T-cell (primary cell): ENCODE results near the gene CLASP1. TPM values are rescaled to one million over a fixed set of nuclear protein-coding genes. Genes with fewer than 3 reads are reported as not detected.

Source experiments
- ATAC-seq, 4 experiments: fragments of 200-7000 bp in 3 of 4; fragments of 150-1000 bp in 1 of 4; cut with Tn5 transposase; replicated peaks in 1 of 4; 1 replicate in 3 of 4; 2 replicates in 1 of 4; pipeline ENCODE4 v1.10.0; 2021; ENCODE audit warnings: moderate library complexity in 3 of 4, mild to moderate bottlenecking in 2 of 4, moderate number of reproducible peaks in 1 of 4
- CTCF ChIA-PET, 2 donors: fragments of 300-600 bp; sonication (Branson Sonifier 250); formaldehyde crosslinking; loops; one replicate each; lab custom pipeline; 2022; ENCODE audit warnings: antibody characterized with exemption in 2 of 2; lab: Charles Lee
- POLR2A ChIA-PET, 2 donors: fragments of 300-600 bp; sonication (Branson Sonifier 250); formaldehyde crosslinking; loops; one replicate each; lab custom pipeline; 2022; ENCODE audit warnings: antibody characterized with exemption in 2 of 2; lab: Charles Lee
- DNase-seq, 35 experiments: peaks; one replicate each; pipeline versions ENCODE4 v3.0.0 to v3.0.0-alpha.2; 2013 to 2023
- H3K27ac ChIP-seq: one replicate; pipeline ENCODE4 v1.5.1; 2013; ENCODE audit warnings: low read length
- H3K27me3 ChIP-seq, 2 experiments: replicated peaks in 1 of 2; 1 replicate in 1 of 2; 2 replicates in 1 of 2; pipeline versions ENCODE4 v1.6.1 to v1.7.0; 2013; ENCODE audit warnings: low read length in 1 of 2, mixed read lengths in 1 of 2; ENCODE audit not compliant: control insufficient read depth in 2 of 2, insufficient read depth in 2 of 2; ENCODE audit errors: extremely low read depth in 1 of 2
- H3K36me3 ChIP-seq, 2 donors: 1 replicate in 1 of 2; 2 replicates in 1 of 2; pipeline versions ENCODE4 v1.6.1 to v1.7.0; 2013; ENCODE audit warnings: low read length in 1 of 2; ENCODE audit not compliant: control insufficient read depth in 2 of 2, insufficient read depth in 1 of 2; ENCODE audit errors: extremely low read depth in 1 of 2
- H3K4me1 ChIP-seq, 2 experiments: 1 replicate in 1 of 2; 2 replicates in 1 of 2; pipeline versions ENCODE4 v1.6.1 to v1.7.0; 2013; ENCODE audit warnings: low read length in 2 of 2, mixed read lengths in 1 of 2; ENCODE audit not compliant: insufficient read depth in 2 of 2, control insufficient read depth in 1 of 2; ENCODE audit errors: extremely low read depth in 1 of 2
- H3K4me3 ChIP-seq, 2 donors: 1 replicate in 1 of 2; 2 replicates in 1 of 2; pipeline versions ENCODE4 v1.5.1 to v1.7.0; 2013; ENCODE audit warnings: mild to moderate bottlenecking in 2 of 2, low read length in 1 of 2, moderate library complexity in 1 of 2; ENCODE audit not compliant: control insufficient read depth in 1 of 2; ENCODE audit errors: extremely low read depth in 1 of 2
- H3K9me3 ChIP-seq: 2 replicates; pipeline ENCODE4 v1.7.0; 2013
- H3K27ac Mint-ChIP-seq, 2 donors: one replicate each; pipeline ENCODE4 v1.8.0; 2020 to 2021; ENCODE audit warnings: mild to moderate bottlenecking in 2 of 2, mixed read lengths in 2 of 2
- H3K27me3 Mint-ChIP-seq, 2 donors: one replicate each; pipeline ENCODE4 v1.8.0; 2021 to 2022; ENCODE audit warnings: mixed read lengths in 2 of 2
- H3K36me3 Mint-ChIP-seq: one replicate; pipeline ENCODE4 v1.8.0; 2021; ENCODE audit warnings: mixed read lengths
- H3K4me1 Mint-ChIP-seq, 3 donors: one replicate each; pipeline ENCODE4 v1.8.0; 2020 to 2022; ENCODE audit warnings: mixed read lengths in 3 of 3, mild to moderate bottlenecking in 1 of 3
- H3K4me3 Mint-ChIP-seq, 3 donors: one replicate each; pipeline ENCODE4 v1.8.0; 2020 to 2022; ENCODE audit warnings: mild to moderate bottlenecking in 3 of 3, mixed read lengths in 3 of 3, moderate library complexity in 3 of 3
- H3K9me3 Mint-ChIP-seq, 3 donors: one replicate each; pipeline ENCODE4 v1.8.0; 2020 to 2022; ENCODE audit warnings: mixed read lengths in 3 of 3
- WGBS: methylation state at CpG from one replicate; pipeline ENCODE4 v1.1.5; 2013; ENCODE audit warnings: missing lambda C conversion rate; ENCODE audit not compliant: insufficient coverage; 5-methylcytosine and 5-hydroxymethylcytosine counted together
- total RNA-seq, 35 experiments: library from RNA in 6 of 35; stranded (reverse) in 6 of 35; fragments of 120-200 nt in 1 of 35; gene quantifications; one replicate each; pipeline versions ENCODE4 v1.2.1 to v1.2.4 and lab custom pipeline; 2013 to 2026

Gene CLASP1
- total RNA-seq, 5 donors from 2014 or later (not counting 1 experiment from before 2014, with no cell fraction given) = 57.8 to 72.8 (median 65.1) TPM

DNA sequence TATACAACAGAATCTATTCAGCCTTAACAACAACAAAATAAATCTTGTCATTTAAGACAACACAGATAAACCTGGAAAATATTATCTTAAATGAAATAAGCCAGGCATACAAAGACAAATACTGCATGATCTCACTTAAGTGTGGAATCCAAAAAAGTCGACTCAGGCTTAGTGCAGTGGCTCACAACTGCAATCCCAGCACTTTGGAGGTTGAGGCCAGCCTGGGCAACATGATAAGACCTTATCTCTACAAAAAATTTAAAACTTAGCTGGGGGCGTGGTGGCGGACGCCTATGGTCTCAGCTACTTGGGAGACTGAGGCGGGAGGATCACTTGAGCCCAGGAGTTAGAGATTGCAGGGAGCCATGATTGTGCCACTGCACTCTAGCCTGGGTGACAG, 193.8 kb downstream of the CLASP1 start:
- Histone ChIP-seq H3K4me3 (no peak overlapping the region), H3K36me3 (peaks cover 0 to 56% of the 10 kb centered on the region in 2 donors), H3K4me1 (no peaks in the 10 kb centered on the region), H3K27ac (no peak overlapping the region), H3K9me3 (no peaks in the 10 kb centered on the region), H3K27me3 (no peaks in the 10 kb centered on the region)
- Mint-ChIP-seq H3K27me3 (no peaks in the 10 kb centered on the region), H3K27ac (no peak overlapping the region), H3K4me1 (no peaks in the 10 kb centered on the region), H3K36me3 (peaks cover 67% of the 10 kb centered on the region), H3K9me3 (no peaks in the 10 kb centered on the region), H3K4me3 (no peak overlapping the region)
- no peak for ATAC-seq
- WGBS = 95% methylated on average over 5 of the region's 5 CpGs
- ChIA-PET POLR2A (no interaction called here), CTCF (interaction anchor here in 1 of 2 donors (0.6 kb wide), 1 partner anchor 24 kb away, joined by 3 read pairs; no protein-coding TSS in a partner anchor)
- DNase-seq = no peak

DNA sequence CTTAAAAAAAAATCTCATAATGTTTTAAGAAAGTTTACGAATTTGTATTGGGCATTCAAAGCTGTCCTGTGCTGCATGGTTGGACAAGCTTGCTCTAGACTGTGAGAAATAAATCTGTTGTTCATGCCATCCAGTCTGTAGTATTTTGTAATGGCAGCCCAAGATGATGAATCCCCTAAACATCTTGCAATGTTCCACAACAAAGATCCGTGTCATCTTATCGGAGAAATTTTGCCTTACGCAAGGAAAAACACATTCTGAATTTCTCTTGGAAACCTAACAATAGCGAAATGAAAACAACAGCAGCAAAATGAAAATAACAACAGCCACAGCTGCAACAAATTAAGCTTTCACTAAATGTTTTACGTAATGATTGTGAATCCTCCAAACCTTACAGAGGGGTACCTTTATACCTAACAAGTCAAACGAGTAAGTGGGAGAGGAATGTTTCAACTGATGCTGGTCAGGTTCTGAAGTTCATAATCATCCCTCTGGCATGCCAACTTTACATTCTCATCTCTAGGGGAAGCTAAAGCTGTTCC, 194.6 kb downstream of the CLASP1 start:
- CTCF ChIA-PET = interaction anchor here (0.5 to 0.6 kb wide), 2 partner anchors 12 to 375 kb away, joined by 3 to 4 read pairs; no protein-coding TSS in a partner anchor
- no peak overlapping the region for H3K27ac Mint-ChIP-seq

DNA sequence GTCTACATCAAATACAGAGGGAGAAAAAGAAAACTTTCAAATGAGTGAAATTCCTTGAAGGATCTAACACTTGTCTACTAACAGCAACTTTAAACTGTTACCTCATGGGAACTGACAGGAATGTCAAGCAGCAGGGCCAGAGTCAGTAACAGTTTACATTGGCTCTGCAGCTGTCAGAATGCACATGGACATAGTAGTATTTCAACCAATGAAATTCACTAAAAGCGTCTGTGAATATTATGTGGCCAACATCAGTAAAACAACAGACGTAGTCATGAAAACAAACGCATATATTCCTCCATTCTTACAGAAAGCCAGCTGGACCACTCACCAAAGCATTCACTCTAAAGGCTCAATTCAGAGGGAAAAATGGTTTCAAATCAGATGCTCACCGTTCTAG, 197.9 kb downstream of the CLASP1 start:
- H3K4me3 Mint-ChIP-seq = no peak overlapping the region
- no peak overlapping the region for H3K4me3 ChIP-seq
- no peak for DNase-seq
- CTCF ChIA-PET = no interaction called here
- POLR2A ChIA-PET = no interaction called here
- 100% methylated on average over 2 of the region's 4 CpGs for whole genome bisulfite sequencing
- H3K9me3 ChIP-seq = no peaks in the 10 kb centered on the region
- H3K9me3 Mint-ChIP-seq = no peaks in the 10 kb centered on the region
- no peak for ATAC-seq
- peaks cover 9 to 65% of the 10 kb centered on the region in 2 donors for H3K36me3 ChIP-seq
- H3K27me3 ChIP-seq = no peaks in the 10 kb centered on the region
- H3K36me3 Mint-ChIP-seq = peaks cover 82% of the 10 kb centered on the region
- no peak overlapping the region for H3K27ac ChIP-seq
- no peaks in the 10 kb centered on the region for H3K4me1 ChIP-seq
- H3K4me1 Mint-ChIP-seq = no peaks in the 10 kb centered on the region
- H3K27me3 Mint-ChIP-seq = no peaks in the 10 kb centered on the region
- peak overlapping the region in 1 of 2 donors; percentile 1 for H3K27ac Mint-ChIP-seq

More for the DNA sequence above, 194.6 kb downstream of the CLASP1 start:
- Histone ChIP-seq H3K4me1 (no peaks in the 10 kb centered on the region), H3K9me3 (no peaks in the 10 kb centered on the region), H3K27ac (no peak overlapping the region), H3K36me3 (peaks cover 0 to 56% of the 10 kb centered on the region in 2 donors), H3K27me3 (no peaks in the 10 kb centered on the region), H3K4me3 (no peak overlapping the region)
- H3K4me1 Mint-ChIP-seq = no peaks in the 10 kb centered on the region
- no peaks in the 10 kb centered on the region for H3K27me3 Mint-ChIP-seq
- peaks cover 66% of the 10 kb centered on the region for H3K36me3 Mint-ChIP-seq
- ATAC-seq (no peak), DNase-seq (no peak)
- no peak overlapping the region for H3K4me3 Mint-ChIP-seq
- WGBS = 100% methylated on average over 3 of the region's 7 CpGs
- POLR2A ChIA-PET = no interaction called here
- H3K9me3 Mint-ChIP-seq = no peaks in the 10 kb centered on the region

DNA sequence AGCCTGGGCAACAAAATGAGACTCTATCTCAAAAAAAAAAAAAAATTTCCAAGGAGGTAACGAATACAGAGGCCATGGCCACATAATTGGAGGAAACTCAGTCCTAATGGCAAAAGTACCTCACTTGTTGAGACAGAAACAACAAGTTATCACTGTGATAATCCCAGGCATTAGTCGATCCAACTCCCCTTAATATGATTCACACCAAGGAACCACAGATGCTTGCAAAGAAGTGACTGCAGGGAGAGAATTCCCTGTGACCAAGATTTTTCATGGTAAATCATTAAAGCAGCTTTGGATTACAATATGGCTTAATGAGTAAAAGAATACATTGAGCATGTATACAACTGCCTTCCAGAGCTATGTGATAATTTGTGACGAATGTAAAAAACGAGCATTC, 199.0 kb downstream of the CLASP1 start:
- ATAC-seq (no peak), DNase-seq (no peak)
- H3K27me3 Mint-ChIP-seq = no peaks in the 10 kb centered on the region
- H3K4me1 Mint-ChIP-seq = no peaks in the 10 kb centered on the region
- ChIA-PET POLR2A (interaction anchor here in 1 of 2 donors (0.6 kb wide), 1 partner anchor 11 kb away, joined by 7 read pairs; no protein-coding TSS in a partner anchor), CTCF (no interaction called here)
- H3K4me3 Mint-ChIP-seq = no peak overlapping the region
- peaks cover 79% of the 10 kb centered on the region for H3K36me3 Mint-ChIP-seq
- no peaks in the 10 kb centered on the region for H3K27me3 ChIP-seq
- no CpG with 5 or more reads among the region's 4 CpGs for WGBS
- H3K36me3 ChIP-seq = peaks cover 9 to 67% of the 10 kb centered on the region in 2 donors
- no peak overlapping the region for H3K27ac ChIP-seq
- no peaks in the 10 kb centered on the region for H3K9me3 ChIP-seq
- H3K27ac Mint-ChIP-seq = no peak overlapping the region
- no peaks in the 10 kb centered on the region for H3K4me1 ChIP-seq
- no peaks in the 10 kb centered on the region for H3K9me3 Mint-ChIP-seq
- H3K4me3 ChIP-seq = no peak overlapping the region

DNA sequence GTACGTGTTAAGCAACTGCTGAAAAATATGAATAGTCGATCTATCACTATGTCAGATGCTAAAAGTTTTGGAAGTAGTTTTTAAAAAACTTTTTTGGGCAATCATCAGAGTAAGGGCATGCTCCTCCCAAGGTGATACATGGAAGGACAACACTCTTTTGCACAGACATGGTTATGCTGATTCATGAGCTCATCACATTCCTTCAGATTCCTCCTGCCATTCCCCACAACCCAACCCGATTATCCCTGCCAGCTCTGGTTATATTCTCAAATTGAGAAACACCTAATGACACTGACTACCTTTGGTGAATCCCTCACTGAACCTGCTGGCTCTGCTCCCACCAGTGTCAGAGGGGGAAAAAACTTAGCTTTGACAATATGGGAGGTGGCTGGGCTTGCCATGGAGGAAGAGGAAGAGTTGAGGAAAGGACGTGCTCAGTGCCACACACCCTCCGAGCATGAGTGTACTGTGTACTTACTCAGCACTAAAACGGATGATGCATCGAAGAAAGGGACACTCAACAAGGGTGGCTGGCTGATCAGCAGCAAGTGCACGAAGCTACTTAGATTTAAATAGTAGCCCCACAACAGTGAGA, 202.5 kb downstream of the CLASP1 start:
- Mint-ChIP-seq H3K9me3 (no peaks in the 10 kb centered on the region), H3K4me3 (no peak overlapping the region), H3K36me3 (peaks cover 82% of the 10 kb centered on the region), H3K27me3 (no peaks in the 10 kb centered on the region), H3K4me1 (no peaks in the 10 kb centered on the region), H3K27ac (no peak overlapping the region)
- Histone ChIP-seq H3K4me3 (no peak overlapping the region), H3K9me3 (no peaks in the 10 kb centered on the region), H3K4me1 (no peaks in the 10 kb centered on the region), H3K27me3 (no peaks in the 10 kb centered on the region), H3K27ac (no peak overlapping the region), H3K36me3 (peaks cover 9 to 77% of the 10 kb centered on the region in 2 donors)
- WGBS = 97% methylated on average over 4 of the region's 8 CpGs
- POLR2A ChIA-PET = no interaction called here
- ATAC-seq (no peak), DNase-seq (no peak)
- CTCF ChIA-PET = no interaction called here

DNA sequence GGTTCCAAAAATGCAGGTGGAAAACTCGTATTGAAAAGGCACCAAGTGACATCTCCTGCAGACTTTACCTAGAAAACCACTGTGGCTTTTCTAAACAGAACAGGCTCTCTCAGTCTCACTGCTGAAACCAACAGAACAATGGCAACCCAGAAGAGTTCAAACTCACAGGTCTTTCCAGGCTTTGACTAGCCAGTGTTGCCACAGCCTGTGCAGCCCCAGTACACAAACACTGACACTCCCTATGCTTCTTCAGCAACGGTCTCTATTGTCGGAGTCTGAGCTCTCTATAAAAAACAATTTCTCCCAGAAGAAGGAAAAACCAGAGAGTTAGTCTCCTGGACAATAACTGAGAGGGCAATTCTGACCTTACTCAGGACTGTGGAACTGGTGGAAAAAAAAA, 206.4 kb downstream of the CLASP1 start:
- Mint-ChIP-seq H3K36me3 (peaks cover 65% of the 10 kb centered on the region), H3K4me1 (no peaks in the 10 kb centered on the region), H3K4me3 (no peak overlapping the region), H3K27ac (no peak overlapping the region), H3K9me3 (no peaks in the 10 kb centered on the region), H3K27me3 (no peaks in the 10 kb centered on the region)
- WGBS = 94% methylated on average over 2 of the region's 3 CpGs
- ChIA-PET POLR2A (no interaction called here), CTCF (interaction anchor here (0.7 to 1.3 kb wide), 3 partner anchors 11 to 296 kb away, joined by 3 to 4 read pairs (median 4); no protein-coding TSS in a partner anchor)
- no peaks in the 10 kb centered on the region for H3K27me3 ChIP-seq
- DNase-seq (no peak), ATAC-seq (no peak)
- H3K27ac ChIP-seq = no peak overlapping the region
- no peaks in the 10 kb centered on the region for H3K4me1 ChIP-seq
- H3K4me3 ChIP-seq = no peak overlapping the region
- peaks cover 19 to 57% of the 10 kb centered on the region in 2 donors for H3K36me3 ChIP-seq
- H3K9me3 ChIP-seq = no peaks in the 10 kb centered on the region
